ENCODE measurements around the gene PIK3CD. TPM values are rescaled to one million over a fixed set of nuclear protein-coding genes. Genes with fewer than 3 reads are reported as not detected.

Gene PIK3CD
- total and polyA plus RNA-seq, 2 of the 4 experiments (the other 2 are of a cell fraction), result 5.0 to 12.1 TPM

GRCh38 chr1:9724706-9725476 is 73.4 kb downstream of the PIK3CD start (continued):
- no peak for TF ChIP-seq NFE2L2 (IDR thresholded peaks at IDR 0.05; ENCODE audit: low read depth, low read length)

- H2BK15ac ChIP-seq (ENCODE audit: low read depth, low read length), result no peak overlapping the region
- no peak overlapping the region for H3K23ac ChIP-seq (ENCODE audit: low read depth, low read length)
- no peak overlapping the region for H2BK5ac ChIP-seq (ENCODE audit: low read depth, low read length, poor library complexity, severe bottlenecking)
- H4K5ac ChIP-seq (ENCODE audit: low read depth, low read length), result no peak overlapping the region
- peaks cover 11% of the 10 kb centered on the region; the same call in 1 of the 2 replicates for H3K9me3 ChIP-seq (ENCODE audit: control insufficient read depth, insufficient read depth, low read length)
- H3K4me3 ChIP-seq (ENCODE audit: insufficient read depth, low read depth, low read length), result no peak overlapping the region
- ChIA-PET POLR2A (ENCODE audit: unreplicated experiment) (no interaction called here), CTCF (no interaction called here)
- BruUV-seq (replicated peaks), result no TSS peak
- no peak overlapping the region for H3K18ac ChIP-seq (ENCODE audit: low read depth, low read length)
- H3K9ac ChIP-seq (ENCODE audit: low read depth, low read length), result no peak overlapping the region
- intact Hi-C loops (cut with micrococcal nuclease) (no loop called here), dilution Hi-C loops (cut with HindIII; ENCODE audit: low sequenced_read_pairs, unreplicated experiment) (no loop called here), in situ Hi-C loops (cut with MboI; ENCODE audit: low sequenced_read_pairs) (loop anchor here (10.0 kb wide), 1 partner anchor 138 kb away; no protein-coding TSS in a partner anchor)
- H3K4ac ChIP-seq (ENCODE audit: low read depth, low read length), result no peak overlapping the region
- no peak overlapping the region for H2BK120ac ChIP-seq (ENCODE audit: low read depth, low read length)
- H2AK5ac ChIP-seq (ENCODE audit: low read depth, low read length), result no peak overlapping the region
- H2AFZ ChIP-seq (replicated peaks; ENCODE audit: low read length, poor library complexity), result peak overlapping the region; percentile 32
- no peak overlapping the region for H4K91ac ChIP-seq (ENCODE audit: insufficient read depth, low read depth, low read length)
- no peak overlapping the region for H2BK20ac ChIP-seq (ENCODE audit: low read depth, low read length)
- H3K79me1 ChIP-seq (ENCODE audit: low read depth in 1 of 2, low read length in 2 of 2), result no peaks in the 10 kb centered on the region
- no CpG with 5 or more reads among the region's 6 CpGs for WGBS, 2 experiments (ENCODE audit: extremely low coverage in 2 of 2, insufficient read length in 1 of 2)
- ATAC-seq (ENCODE audit: low read depth), result no peak
- no peak overlapping the region for H2AK9ac ChIP-seq (replicated peaks; ENCODE audit: low read depth, low read length, poor library complexity)
- no peak overlapping the region for H3K27ac ChIP-seq (ENCODE audit: insufficient read depth, low read length)
- no peak overlapping the region for H4K8ac ChIP-seq (ENCODE audit: low read depth in 2 of 2, low read length in 2 of 2)
- H3K14ac ChIP-seq (replicated peaks; ENCODE audit: low read depth, low read length), result no peak overlapping the region
- H3K27me3 ChIP-seq (ENCODE audit: control insufficient read depth, insufficient read depth, low read length), result no peaks in the 10 kb centered on the region
- peaks cover 67% of the 10 kb centered on the region for H3K36me3 ChIP-seq (ENCODE audit: control insufficient read depth, insufficient read depth, low read length)
- H3K9me1 ChIP-seq (ENCODE audit: insufficient read depth, low read length), result no peaks in the 10 kb centered on the region
- no peak for TF ChIP-seq CHD1 (IDR thresholded peaks at IDR 0.05; ENCODE audit: low read depth, low read length)
- no peak overlapping the region for H3K4me2 ChIP-seq (ENCODE audit: low read depth, low read length)
- no peaks in the 10 kb centered on the region for H3K4me1 ChIP-seq (ENCODE audit: control insufficient read depth, insufficient read depth, low read length)
- H4K20me1 ChIP-seq (ENCODE audit: insufficient read depth, low read length), result no peaks in the 10 kb centered on the region
- DNase-seq, result no peak
- no peak overlapping the region for H3K56ac ChIP-seq (ENCODE audit: extremely low read depth, insufficient read depth, low read length)
Measured at GRCh38 chr1:9726406-9726805, 74.9 kb downstream of the PIK3CD start.

Data from IMR-90 (cell line).